Measurements from ENCODE around the gene CREB3L2. TPM values are rescaled to one million over a fixed set of nuclear protein-coding genes. Genes with fewer than 3 reads are reported as not detected.

The CREB3L2 gene
- total RNA-seq, 2 experiments from 2014 or later: 22.7 to 79.0 TPM

DNA sequence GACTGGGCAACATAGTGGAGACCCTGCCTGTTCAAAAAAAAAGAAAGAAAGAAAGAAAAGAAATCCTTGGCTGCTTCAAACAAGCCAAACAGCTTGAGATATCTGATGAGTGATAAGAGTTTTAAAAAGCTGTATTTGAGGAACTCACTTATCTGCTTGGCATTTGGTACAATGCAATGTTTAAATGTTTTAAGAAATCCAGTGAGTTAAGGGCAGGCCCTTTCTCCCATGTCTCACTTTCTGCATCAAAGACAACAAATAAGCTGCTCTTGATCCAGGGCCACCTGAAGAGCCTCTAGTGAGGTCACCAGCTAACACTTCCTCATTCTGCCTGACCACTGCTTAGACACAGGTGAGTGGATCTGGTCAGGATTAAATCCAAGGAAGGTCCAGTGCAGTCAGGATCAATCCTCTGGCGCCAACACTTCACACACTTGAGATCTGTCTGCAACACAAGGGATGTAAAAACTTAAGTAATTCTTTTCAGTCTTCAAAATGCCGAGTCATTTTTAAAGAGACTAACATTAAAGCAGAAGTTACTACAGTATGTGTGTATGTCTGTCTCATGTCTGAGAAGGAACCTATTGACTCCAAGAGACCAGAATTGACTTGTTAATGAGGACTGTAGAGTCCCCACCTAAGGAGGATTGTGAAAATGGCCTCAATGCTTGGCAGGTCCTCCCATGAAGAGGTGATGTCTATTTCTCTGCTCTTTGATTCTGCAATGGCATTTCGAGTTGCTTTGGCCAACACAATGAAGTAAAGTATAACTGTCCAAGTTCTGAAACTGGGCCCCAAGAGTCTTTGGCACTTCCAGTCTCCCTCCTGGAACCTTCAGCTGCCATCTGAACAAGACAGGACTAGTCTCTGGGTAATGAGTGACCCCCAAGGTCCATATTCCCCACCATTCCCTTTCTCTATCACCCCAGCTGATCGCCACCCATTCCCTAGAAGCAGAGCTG lies 43.1 kb downstream of the CREB3L2 start:
- Histone ChIP-seq H2AFZ (ENCODE audit: low read length) (no peak overlapping the region), H3K27ac (ENCODE audit: low read depth, low read length, poor library complexity, severe bottlenecking) (no peak overlapping the region), H3K4me1 (ENCODE audit: insufficient read depth, low read length, poor library complexity, severe bottlenecking) (peaks cover 14% of the 10 kb centered on the region), H3K9me2 (ENCODE audit: insufficient read depth, low read length) (no peaks in the 10 kb centered on the region), H3K79me2 (ENCODE audit: insufficient read depth, low read depth, low read length) (no peaks in the 10 kb centered on the region), H3K4me2 (ENCODE audit: low read length) (no peak overlapping the region), H3K4me3 (ENCODE audit: low read depth, low read length, poor library complexity, severe bottlenecking) (no peak overlapping the region), H4K20me1 (ENCODE audit: insufficient read depth, low read length) (no peaks in the 10 kb centered on the region), H3K9me3 (ENCODE audit: low read length) (no peaks in the 10 kb centered on the region), H3K36me3 (ENCODE audit: insufficient read depth, low read length) (peaks cover 16% of the 10 kb centered on the region)
- BruUV-seq (replicated peaks): no TSS peak
- POLR2A ChIA-PET: interaction anchor here (0.6 to 1.7 kb wide), 2 partner anchors 9 to 500 kb away, joined by 3 to 4 read pairs; no protein-coding TSS in a partner anchor
- no peak for TF ChIP-seq EZH2phosphoT487 (IDR thresholded peaks at IDR 0.05; ENCODE audit: borderline replicate concordance, low read depth, low read length)
- TF ChIP-seq, protein P1, sequence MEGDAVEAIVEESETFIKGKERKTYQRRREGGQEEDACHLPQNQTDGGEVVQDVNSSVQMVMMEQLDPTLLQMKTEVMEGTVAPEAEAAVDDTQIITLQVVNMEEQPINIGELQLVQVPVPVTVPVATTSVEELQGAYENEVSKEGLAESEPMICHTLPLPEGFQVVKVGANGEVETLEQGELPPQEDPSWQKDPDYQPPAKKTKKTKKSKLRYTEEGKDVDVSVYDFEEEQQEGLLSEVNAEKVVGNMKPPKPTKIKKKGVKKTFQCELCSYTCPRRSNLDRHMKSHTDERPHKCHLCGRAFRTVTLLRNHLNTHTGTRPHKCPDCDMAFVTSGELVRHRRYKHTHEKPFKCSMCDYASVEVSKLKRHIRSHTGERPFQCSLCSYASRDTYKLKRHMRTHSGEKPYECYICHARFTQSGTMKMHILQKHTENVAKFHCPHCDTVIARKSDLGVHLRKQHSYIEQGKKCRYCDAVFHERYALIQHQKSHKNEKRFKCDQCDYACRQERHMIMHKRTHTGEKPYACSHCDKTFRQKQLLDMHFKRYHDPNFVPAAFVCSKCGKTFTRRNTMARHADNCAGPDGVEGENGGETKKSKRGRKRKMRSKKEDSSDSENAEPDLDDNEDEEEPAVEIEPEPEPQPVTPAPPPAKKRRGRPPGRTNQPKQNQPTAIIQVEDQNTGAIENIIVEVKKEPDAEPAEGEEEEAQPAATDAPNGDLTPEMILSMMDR (conservative IDR thresholded peaks at IDR 0.05; ENCODE audit: low read length): no peak
- CTCF ChIA-PET (ENCODE audit: unreplicated experiment): interaction anchor here (1.1 to 1.2 kb wide), 2 partner anchors 12 to 44 kb away, joined by 3 read pairs; no protein-coding TSS in a partner anchor
- no peak for DNase-seq (ENCODE audit: low spot score)
- intact Hi-C loops (cut with micrococcal nuclease; ENCODE audit: unreplicated experiment): no loop called here

DNA sequence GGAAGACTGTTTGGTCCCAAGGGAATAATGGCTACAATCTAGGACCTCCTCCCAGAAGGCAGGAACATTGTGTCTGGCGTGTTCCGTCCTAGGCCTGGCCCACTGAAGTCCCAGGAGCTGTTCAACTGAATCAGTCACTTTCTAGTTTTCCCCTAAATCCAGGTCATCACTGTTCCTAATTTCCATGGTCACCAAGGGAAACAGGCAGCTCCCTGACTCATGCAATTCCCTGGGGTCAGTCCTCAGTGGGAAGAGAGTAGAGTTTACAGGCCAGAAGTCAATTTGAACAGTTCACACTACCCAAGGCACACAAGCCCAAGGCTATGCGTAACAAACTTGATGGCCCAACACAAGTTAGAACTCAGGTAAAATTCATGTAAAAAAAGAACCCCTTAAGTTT lies 44.0 kb downstream of the CREB3L2 start:
- Histone ChIP-seq H3K4me2 (ENCODE audit: low read length) (no peak overlapping the region), H2AFZ (ENCODE audit: low read length) (no peak overlapping the region), H3K4me3 (ENCODE audit: low read depth, low read length, poor library complexity, severe bottlenecking) (no peak overlapping the region), H3K27ac (ENCODE audit: low read depth, low read length, poor library complexity, severe bottlenecking) (no peak overlapping the region), H4K20me1 (ENCODE audit: insufficient read depth, low read length) (no peaks in the 10 kb centered on the region), H3K4me1 (ENCODE audit: insufficient read depth, low read length, poor library complexity, severe bottlenecking) (peaks cover 14% of the 10 kb centered on the region), H3K79me2 (ENCODE audit: insufficient read depth, low read depth, low read length) (no peaks in the 10 kb centered on the region), H3K9me2 (ENCODE audit: insufficient read depth, low read length) (no peaks in the 10 kb centered on the region), H3K36me3 (ENCODE audit: insufficient read depth, low read length) (peaks cover 20% of the 10 kb centered on the region), H3K9me3 (ENCODE audit: low read length) (no peaks in the 10 kb centered on the region)
- TF ChIP-seq EZH2phosphoT487 (IDR thresholded peaks at IDR 0.05; ENCODE audit: borderline replicate concordance, low read depth, low read length): no peak
- TF ChIP-seq, protein P1 (conservative IDR thresholded peaks at IDR 0.05; ENCODE audit: low read length): no peak
- intact Hi-C loops (cut with micrococcal nuclease; ENCODE audit: unreplicated experiment): no loop called here
- no TSS peak for BruUV-seq (replicated peaks)
- POLR2A ChIA-PET: interaction anchor here (0.6 to 1.7 kb wide), 2 partner anchors 8 to 501 kb away, joined by 3 to 4 read pairs; no protein-coding TSS in a partner anchor
- CTCF ChIA-PET (ENCODE audit: unreplicated experiment): interaction anchor here (1.1 to 1.2 kb wide), 2 partner anchors 12 to 45 kb away, joined by 3 read pairs; no protein-coding TSS in a partner anchor
- no peak for DNase-seq (ENCODE audit: low spot score)

Data from OCI-LY7 (cell line).